Measurements from ENCODE around the gene CDK14.

GRCh38 chr7:90886416-90886815 is 290.3 kb downstream of the CDK14 start:
- TF ChIP-seq CTCF (IDR thresholded peaks at IDR 0.05; ENCODE audit: insufficient read depth, low read length) (no peak), REST (IDR thresholded peaks at IDR 0.05; ENCODE audit: insufficient replicate concordance, low read depth) (no peak), POLR2AphosphoS5 (IDR thresholded peaks at IDR 0.05; ENCODE audit: low read depth) (no peak), GABPA (IDR thresholded peaks at IDR 0.05; ENCODE audit: low read depth) (no peak), SPI1 (IDR thresholded peaks at IDR 0.05; ENCODE audit: borderline replicate concordance, low read depth) (no peak)
